ENCODE results near the gene NEURL3.

DNA sequence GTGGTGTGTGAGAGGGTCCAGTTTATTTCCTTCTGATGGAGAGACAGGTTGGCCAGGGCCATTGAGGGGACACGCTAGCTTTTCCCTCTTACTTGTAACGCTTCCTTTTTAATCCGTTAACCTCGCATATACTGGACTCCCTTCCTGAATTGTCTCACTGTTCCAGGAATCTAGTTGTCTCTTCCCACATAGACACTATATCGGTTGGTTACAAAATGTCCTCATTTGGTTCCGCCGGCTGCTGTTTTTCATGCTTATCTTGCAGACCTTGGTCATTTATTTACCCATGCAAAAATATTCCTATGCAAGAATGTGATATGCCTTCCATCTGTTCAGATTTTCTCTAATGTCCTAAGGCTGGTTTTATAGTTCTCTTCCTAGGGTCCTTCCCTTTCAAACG lies 35.0 kb downstream of the NEURL3 start:
- TF ChIP-seq, protein P1, sequence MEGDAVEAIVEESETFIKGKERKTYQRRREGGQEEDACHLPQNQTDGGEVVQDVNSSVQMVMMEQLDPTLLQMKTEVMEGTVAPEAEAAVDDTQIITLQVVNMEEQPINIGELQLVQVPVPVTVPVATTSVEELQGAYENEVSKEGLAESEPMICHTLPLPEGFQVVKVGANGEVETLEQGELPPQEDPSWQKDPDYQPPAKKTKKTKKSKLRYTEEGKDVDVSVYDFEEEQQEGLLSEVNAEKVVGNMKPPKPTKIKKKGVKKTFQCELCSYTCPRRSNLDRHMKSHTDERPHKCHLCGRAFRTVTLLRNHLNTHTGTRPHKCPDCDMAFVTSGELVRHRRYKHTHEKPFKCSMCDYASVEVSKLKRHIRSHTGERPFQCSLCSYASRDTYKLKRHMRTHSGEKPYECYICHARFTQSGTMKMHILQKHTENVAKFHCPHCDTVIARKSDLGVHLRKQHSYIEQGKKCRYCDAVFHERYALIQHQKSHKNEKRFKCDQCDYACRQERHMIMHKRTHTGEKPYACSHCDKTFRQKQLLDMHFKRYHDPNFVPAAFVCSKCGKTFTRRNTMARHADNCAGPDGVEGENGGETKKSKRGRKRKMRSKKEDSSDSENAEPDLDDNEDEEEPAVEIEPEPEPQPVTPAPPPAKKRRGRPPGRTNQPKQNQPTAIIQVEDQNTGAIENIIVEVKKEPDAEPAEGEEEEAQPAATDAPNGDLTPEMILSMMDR (IDR thresholded peaks at IDR 0.05; ENCODE audit: poor library complexity), result no peak
- TF ChIP-seq EZH2 (IDR thresholded peaks at IDR 0.05; ENCODE audit: borderline replicate concordance) (no peak), EZH2phosphoT487 (IDR thresholded peaks at IDR 0.05; ENCODE audit: low read depth, severe bottlenecking, unreplicated experiment) (no peak)
